Fibroblast of lung (primary cell): ENCODE measurements around the gene PRMT5. TPM values are rescaled to one million over a fixed set of nuclear protein-coding genes. Genes with fewer than 3 reads are reported as not detected.

Source experiments
- DNase-seq, 2 donors: peaks; one replicate each; pipeline versions ENCODE4 v3.0.0 to v3.0.0-alpha.2; 2010; ENCODE audit warnings: low read depth in 2 of 2
- H2AFZ ChIP-seq: 2 replicates; pipeline ENCODE4 v1.5.1; 2012; ENCODE audit warnings: low read length, control low read depth, inconsistent platforms
- H3K27ac ChIP-seq: 2 replicates; pipeline ENCODE4 v1.5.1; 2011; ENCODE audit warnings: low read length, control low read depth; ENCODE audit not compliant: insufficient read depth
- H3K27me3 ChIP-seq: 2 replicates; pipeline ENCODE4 v1.5.1; 2011; ENCODE audit warnings: mild to moderate bottlenecking, low read length; ENCODE audit not compliant: control insufficient read depth, insufficient read depth
- H3K36me3 ChIP-seq: 2 replicates; pipeline ENCODE4 v1.5.1; 2011; ENCODE audit warnings: low read length; ENCODE audit not compliant: control insufficient read depth, insufficient read depth
- H3K4me1 ChIP-seq: 2 replicates; pipeline ENCODE4 v1.5.1; 2011; ENCODE audit warnings: low read length; ENCODE audit not compliant: control insufficient read depth, insufficient read depth; ENCODE audit errors: extremely low read depth
- H3K4me2 ChIP-seq: 2 replicates; pipeline ENCODE4 v1.5.1; 2011; ENCODE audit warnings: low read length, control low read depth; ENCODE audit not compliant: insufficient read depth; ENCODE audit errors: extremely low read depth
- H3K4me3 ChIP-seq, 4 experiments: fragments of 200-600 bp in 1 of 4; sonication (generic) in 1 of 4; replicated peaks in 1 of 4; 2 replicates each; pipeline ENCODE4 v1.5.1; 2011 to 2016; ENCODE audit warnings: low read length in 4 of 4, low read depth in 3 of 4, mild to moderate bottlenecking in 3 of 4, control low read depth in 2 of 4, inconsistent platforms in 1 of 4, mixed read lengths in 1 of 4; ENCODE audit not compliant: insufficient read depth in 1 of 4; ENCODE audit errors: control extremely low read depth in 1 of 4
- H3K79me2 ChIP-seq: 2 replicates; pipeline ENCODE4 v1.5.1; 2012; ENCODE audit warnings: mild to moderate bottlenecking, low read length, inconsistent platforms; ENCODE audit not compliant: control insufficient read depth, insufficient read depth
- H3K9ac ChIP-seq: 2 replicates; pipeline ENCODE4 v1.5.1; 2011; ENCODE audit warnings: mild to moderate bottlenecking, low read length, control low read depth; ENCODE audit not compliant: insufficient read depth
- H3K9me3 ChIP-seq: 2 replicates; pipeline ENCODE4 v1.5.1; 2012; ENCODE audit warnings: low read depth, low read length; ENCODE audit not compliant: control insufficient read depth, insufficient read depth
- H4K20me1 ChIP-seq: 2 replicates; pipeline ENCODE4 v1.5.1; 2011; ENCODE audit warnings: low read length; ENCODE audit not compliant: control insufficient read depth, insufficient read depth; ENCODE audit errors: extremely low read depth
- EZH2 ChIP-seq: IDR thresholded peaks from 2 replicates; pipeline ENCODE4 v1.5.1; 2012; ENCODE audit warnings: low read length, control low read depth, mild to moderate bottlenecking; ENCODE audit errors: missing control alignments
- polyA plus RNA-seq, 2 donors: library from polyadenylated mRNA; depleted of rRNA in 1 of 2; stranded (reverse) in 1 of 2; unstranded in 1 of 2; fragments of >200 nt; gene quantifications; 2 replicates each; pipeline ENCODE4 v1.2.1, GENCODE V29; 2011 to 2012; ENCODE audit warnings: missing spikeins in 1 of 2
- total RNA-seq: library from RNA; depleted of rRNA; stranded (reverse); fragments of >200 nt; gene quantifications from 2 replicates; pipeline ENCODE4 v1.2.1, GENCODE V29; 2014
- TF ChIP-seq, protein P1 (sequence below), 2 donors: IDR thresholded peaks in 1 of 2; conservative IDR thresholded peaks in 1 of 2; 1 replicate in 1 of 2; 2 replicates in 1 of 2; pipeline ENCODE4 v1.5.1; 2011 to 2012; ENCODE audit warnings: low read length in 2 of 2, control low read depth in 1 of 2, inconsistent platforms in 1 of 2, low read depth in 1 of 2, mild to moderate bottlenecking in 1 of 2

PRMT5 gene
- total and polyA plus RNA-seq, 2 donors (not counting 1 experiment from before 2014, with no cell fraction given): 54.8 to 91.7 TPM

- H3K4me3 ChIP-seq: no peak overlapping the region
- H3K9me3 ChIP-seq: no peaks in the 10 kb centered on the region
- no peak overlapping the region for H3K9ac ChIP-seq
- peaks cover 14% of the 10 kb centered on the region for H3K36me3 ChIP-seq
- no peak overlapping the region for H3K27ac ChIP-seq
- DNase-seq: no peak
- peaks cover 9% of the 10 kb centered on the region for H3K79me2 ChIP-seq
- H4K20me1 ChIP-seq: no peaks in the 10 kb centered on the region
- no peaks in the 10 kb centered on the region for H3K4me1 ChIP-seq
- H2AFZ ChIP-seq: no peak overlapping the region
- TF ChIP-seq, protein P1, sequence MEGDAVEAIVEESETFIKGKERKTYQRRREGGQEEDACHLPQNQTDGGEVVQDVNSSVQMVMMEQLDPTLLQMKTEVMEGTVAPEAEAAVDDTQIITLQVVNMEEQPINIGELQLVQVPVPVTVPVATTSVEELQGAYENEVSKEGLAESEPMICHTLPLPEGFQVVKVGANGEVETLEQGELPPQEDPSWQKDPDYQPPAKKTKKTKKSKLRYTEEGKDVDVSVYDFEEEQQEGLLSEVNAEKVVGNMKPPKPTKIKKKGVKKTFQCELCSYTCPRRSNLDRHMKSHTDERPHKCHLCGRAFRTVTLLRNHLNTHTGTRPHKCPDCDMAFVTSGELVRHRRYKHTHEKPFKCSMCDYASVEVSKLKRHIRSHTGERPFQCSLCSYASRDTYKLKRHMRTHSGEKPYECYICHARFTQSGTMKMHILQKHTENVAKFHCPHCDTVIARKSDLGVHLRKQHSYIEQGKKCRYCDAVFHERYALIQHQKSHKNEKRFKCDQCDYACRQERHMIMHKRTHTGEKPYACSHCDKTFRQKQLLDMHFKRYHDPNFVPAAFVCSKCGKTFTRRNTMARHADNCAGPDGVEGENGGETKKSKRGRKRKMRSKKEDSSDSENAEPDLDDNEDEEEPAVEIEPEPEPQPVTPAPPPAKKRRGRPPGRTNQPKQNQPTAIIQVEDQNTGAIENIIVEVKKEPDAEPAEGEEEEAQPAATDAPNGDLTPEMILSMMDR (conservative IDR thresholded peaks at IDR 0.05 in 1 of 2, IDR thresholded peaks at IDR 0.05 in 1 of 2; ENCODE audit: low read depth in 1 of 2, low read length in 2 of 2): no peak
- no peak for TF ChIP-seq EZH2
- H3K4me2 ChIP-seq: no peak overlapping the region
- H3K27me3 ChIP-seq: no peaks in the 10 kb centered on the region
Observed at GRCh38 chr14:22922294-22922693, 6.9 kb downstream of the PRMT5 start.

DNA sequence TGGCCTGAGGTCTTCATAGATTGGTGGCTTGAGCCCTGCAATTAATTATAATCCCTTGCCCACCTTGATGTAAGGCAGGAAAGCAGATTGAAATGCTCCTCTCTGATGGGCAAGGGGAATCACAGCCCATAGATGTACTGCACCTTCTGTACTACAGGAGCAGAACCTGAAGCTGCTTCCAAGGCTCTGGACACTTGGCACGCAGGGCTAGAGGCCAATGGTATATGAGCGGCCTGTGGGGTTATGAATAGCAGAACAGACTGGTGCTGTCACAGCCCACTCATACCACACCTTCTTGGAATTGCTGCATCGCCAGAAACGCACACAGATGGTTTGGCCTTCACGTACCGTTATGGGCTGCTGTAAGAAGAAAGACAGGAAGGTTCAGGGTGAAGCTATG, 8.5 kb downstream of the PRMT5 start:
- Histone ChIP-seq H3K79me2 (peaks cover 17% of the 10 kb centered on the region), H3K27me3 (no peaks in the 10 kb centered on the region), H3K27ac (no peak overlapping the region), H3K4me3 (no peak overlapping the region), H3K9ac (no peak overlapping the region), H4K20me1 (no peaks in the 10 kb centered on the region), H2AFZ (no peak overlapping the region), H3K4me1 (no peaks in the 10 kb centered on the region), H3K9me3 (no peaks in the 10 kb centered on the region), H3K36me3 (peaks cover 10% of the 10 kb centered on the region), H3K4me2 (no peak overlapping the region)
- no peak for DNase-seq
- TF ChIP-seq, protein P1 (conservative IDR thresholded peaks at IDR 0.05 in 1 of 2, IDR thresholded peaks at IDR 0.05 in 1 of 2; ENCODE audit: low read depth in 1 of 2, low read length in 2 of 2): no peak
- TF ChIP-seq EZH2: no peak

- Histone ChIP-seq H4K20me1 (no peaks in the 10 kb centered on the region), H3K27ac (peak overlapping the region; percentile 68), H3K4me3 (peak overlapping the region in 3 of 4 experiments; percentile 3 to 53 (median 39)), H3K4me1 (no peaks in the 10 kb centered on the region), H3K4me2 (peak overlapping the region; percentile 36), H3K9ac (peak overlapping the region; percentile 62), H3K36me3 (peaks cover 7% of the 10 kb centered on the region), H3K79me2 (peaks cover 18% of the 10 kb centered on the region), H3K9me3 (no peaks in the 10 kb centered on the region), H2AFZ (peak overlapping the region; percentile 34), H3K27me3 (no peaks in the 10 kb centered on the region)
- DNase-seq: no peak
- TF ChIP-seq, protein P1 (conservative IDR thresholded peaks at IDR 0.05 in 1 of 2, IDR thresholded peaks at IDR 0.05 in 1 of 2; ENCODE audit: low read depth in 1 of 2, low read length in 2 of 2): no peak
- no peak for TF ChIP-seq EZH2
Observed at GRCh38 chr14:22919601-22919921, 9.6 kb downstream of the PRMT5 start.
